Measurements from ENCODE around the gene SEH1L.

DNA sequence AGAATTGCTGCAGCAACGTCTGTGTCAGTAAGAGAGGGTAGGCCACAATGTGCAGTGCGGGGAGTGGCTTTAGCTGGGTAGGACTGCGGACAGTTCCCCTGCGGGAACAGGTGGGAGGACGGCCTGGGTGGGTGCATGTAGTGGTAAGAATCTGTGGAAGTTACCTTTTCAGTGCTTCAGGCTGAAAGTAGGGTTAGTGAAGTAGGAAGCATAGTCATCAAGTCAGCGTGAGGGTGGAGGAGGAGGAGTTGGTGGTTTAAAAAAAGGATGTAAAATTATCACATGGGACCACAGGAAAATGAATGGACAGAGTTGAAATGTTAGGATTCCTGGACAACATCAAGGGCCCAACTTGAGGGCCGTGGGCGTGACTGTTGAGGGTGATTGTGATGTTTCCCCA lies 56.6 kb downstream of the SEH1L start:
- TF ChIP-seq, protein P1, sequence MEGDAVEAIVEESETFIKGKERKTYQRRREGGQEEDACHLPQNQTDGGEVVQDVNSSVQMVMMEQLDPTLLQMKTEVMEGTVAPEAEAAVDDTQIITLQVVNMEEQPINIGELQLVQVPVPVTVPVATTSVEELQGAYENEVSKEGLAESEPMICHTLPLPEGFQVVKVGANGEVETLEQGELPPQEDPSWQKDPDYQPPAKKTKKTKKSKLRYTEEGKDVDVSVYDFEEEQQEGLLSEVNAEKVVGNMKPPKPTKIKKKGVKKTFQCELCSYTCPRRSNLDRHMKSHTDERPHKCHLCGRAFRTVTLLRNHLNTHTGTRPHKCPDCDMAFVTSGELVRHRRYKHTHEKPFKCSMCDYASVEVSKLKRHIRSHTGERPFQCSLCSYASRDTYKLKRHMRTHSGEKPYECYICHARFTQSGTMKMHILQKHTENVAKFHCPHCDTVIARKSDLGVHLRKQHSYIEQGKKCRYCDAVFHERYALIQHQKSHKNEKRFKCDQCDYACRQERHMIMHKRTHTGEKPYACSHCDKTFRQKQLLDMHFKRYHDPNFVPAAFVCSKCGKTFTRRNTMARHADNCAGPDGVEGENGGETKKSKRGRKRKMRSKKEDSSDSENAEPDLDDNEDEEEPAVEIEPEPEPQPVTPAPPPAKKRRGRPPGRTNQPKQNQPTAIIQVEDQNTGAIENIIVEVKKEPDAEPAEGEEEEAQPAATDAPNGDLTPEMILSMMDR (IDR thresholded peaks at IDR 0.05), result no peak
- TF ChIP-seq RFX5 (IDR thresholded peaks at IDR 0.05) (no peak), RNF2 (IDR thresholded peaks at IDR 0.05; ENCODE audit: borderline replicate concordance, low read depth) (no peak), POLR2A (IDR thresholded peaks at IDR 0.05; ENCODE audit: low read length) (no peak), EP300 (IDR thresholded peaks at IDR 0.05) (no peak), KDM1A (IDR thresholded peaks at IDR 0.05; ENCODE audit: low read depth) (no peak), HOXB13 (CRISPR knock-in tag; IDR thresholded peaks at IDR 0.05; ENCODE audit: low read depth) (no peak), RCOR1 (IDR thresholded peaks at IDR 0.05; ENCODE audit: low read depth, low read length) (no peak), JUNB (IDR thresholded peaks at IDR 0.05) (no peak), SMC3 (IDR thresholded peaks at IDR 0.05) (no peak), HDAC2 (IDR thresholded peaks at IDR 0.05) (no peak)
- TF ChIP-seq, protein P2, sequence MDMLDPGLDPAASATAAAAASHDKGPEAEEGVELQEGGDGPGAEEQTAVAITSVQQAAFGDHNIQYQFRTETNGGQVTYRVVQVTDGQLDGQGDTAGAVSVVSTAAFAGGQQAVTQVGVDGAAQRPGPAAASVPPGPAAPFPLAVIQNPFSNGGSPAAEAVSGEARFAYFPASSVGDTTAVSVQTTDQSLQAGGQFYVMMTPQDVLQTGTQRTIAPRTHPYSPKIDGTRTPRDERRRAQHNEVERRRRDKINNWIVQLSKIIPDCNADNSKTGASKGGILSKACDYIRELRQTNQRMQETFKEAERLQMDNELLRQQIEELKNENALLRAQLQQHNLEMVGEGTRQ (IDR thresholded peaks at IDR 0.05), result no peak
- TF ChIP-seq, protein P3, sequence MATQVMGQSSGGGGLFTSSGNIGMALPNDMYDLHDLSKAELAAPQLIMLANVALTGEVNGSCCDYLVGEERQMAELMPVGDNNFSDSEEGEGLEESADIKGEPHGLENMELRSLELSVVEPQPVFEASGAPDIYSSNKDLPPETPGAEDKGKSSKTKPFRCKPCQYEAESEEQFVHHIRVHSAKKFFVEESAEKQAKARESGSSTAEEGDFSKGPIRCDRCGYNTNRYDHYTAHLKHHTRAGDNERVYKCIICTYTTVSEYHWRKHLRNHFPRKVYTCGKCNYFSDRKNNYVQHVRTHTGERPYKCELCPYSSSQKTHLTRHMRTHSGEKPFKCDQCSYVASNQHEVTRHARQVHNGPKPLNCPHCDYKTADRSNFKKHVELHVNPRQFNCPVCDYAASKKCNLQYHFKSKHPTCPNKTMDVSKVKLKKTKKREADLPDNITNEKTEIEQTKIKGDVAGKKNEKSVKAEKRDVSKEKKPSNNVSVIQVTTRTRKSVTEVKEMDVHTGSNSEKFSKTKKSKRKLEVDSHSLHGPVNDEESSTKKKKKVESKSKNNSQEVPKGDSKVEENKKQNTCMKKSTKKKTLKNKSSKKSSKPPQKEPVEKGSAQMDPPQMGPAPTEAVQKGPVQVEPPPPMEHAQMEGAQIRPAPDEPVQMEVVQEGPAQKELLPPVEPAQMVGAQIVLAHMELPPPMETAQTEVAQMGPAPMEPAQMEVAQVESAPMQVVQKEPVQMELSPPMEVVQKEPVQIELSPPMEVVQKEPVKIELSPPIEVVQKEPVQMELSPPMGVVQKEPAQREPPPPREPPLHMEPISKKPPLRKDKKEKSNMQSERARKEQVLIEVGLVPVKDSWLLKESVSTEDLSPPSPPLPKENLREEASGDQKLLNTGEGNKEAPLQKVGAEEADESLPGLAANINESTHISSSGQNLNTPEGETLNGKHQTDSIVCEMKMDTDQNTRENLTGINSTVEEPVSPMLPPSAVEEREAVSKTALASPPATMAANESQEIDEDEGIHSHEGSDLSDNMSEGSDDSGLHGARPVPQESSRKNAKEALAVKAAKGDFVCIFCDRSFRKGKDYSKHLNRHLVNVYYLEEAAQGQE (IDR thresholded peaks at IDR 0.05), result no peak
